8988T (cell line): ENCODE results near the gene FAM25G.
"Not testable (repeated sequence)": the region's sequence is repeated elsewhere in the genome, so short reads cannot be mapped to it uniquely, and the experiment has no call there.

Experiments
- DNase-seq: peaks from one replicate; pipeline ENCODE4 v3.0.0; 2011

Gene FAM25G

GRCh38 chr10:47491600-47491999, at the start of gene FAM25G:
Gene FAM25G (minus strand): TSS chr10:47491700. CDS start chr10:47491674, 26 bp downstream.
- not testable (repeated sequence) for DNase-seq

- not testable (repeated sequence) for DNase-seq
Measured at GRCh38 chr10:47536430-47536829, 44.9 kb upstream of the FAM25G start.

DNA sequence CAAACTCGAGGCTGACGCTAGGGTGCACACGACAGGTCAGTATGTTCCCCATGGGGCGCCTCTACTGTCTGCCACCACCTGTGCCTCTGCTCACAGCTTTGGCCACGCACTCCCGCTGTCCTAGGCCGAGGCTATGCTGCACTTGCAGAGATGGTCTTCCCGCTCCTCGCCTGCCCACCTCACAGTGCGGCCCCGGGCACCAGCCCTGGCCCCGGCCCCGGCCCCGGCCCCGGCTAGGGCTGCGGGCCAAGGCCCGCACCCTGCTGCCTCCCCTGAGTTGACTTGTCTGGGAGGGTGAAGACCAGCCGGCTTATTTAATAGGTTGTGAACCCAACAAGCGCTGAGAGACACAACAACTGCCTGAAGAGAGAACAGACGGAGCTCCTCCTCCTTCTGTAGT, 32.0 kb upstream of the FAM25G start, which contains the start of gene AGAP9:
AGAP9 (minus strand) TSS at position 164 of the 400 bp plus-strand sequence; CDS start at position 52, 112 bp downstream.
- DNase-seq, result not testable (repeated sequence)

DNA sequence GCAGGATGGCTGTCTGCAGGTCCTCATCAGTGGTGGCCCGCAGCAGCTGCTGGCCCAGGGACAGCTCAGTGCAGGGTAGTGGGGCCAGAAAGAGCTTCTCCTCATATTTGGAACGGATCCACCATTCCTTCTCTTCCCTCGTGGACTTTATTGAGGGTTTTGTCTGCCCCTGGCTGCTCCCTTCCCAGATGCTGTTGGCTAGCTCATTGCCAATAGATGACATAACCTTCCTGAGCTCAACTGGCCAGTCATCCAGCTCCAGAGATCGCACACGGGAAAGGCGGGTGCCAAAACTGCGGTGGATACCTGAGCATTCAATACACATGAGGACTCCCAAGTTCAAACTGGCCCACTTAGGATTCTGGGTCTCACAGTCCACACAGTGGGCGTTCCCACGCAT, 10.8 kb upstream of the FAM25G start:
- not testable (repeated sequence) for DNase-seq

DNA sequence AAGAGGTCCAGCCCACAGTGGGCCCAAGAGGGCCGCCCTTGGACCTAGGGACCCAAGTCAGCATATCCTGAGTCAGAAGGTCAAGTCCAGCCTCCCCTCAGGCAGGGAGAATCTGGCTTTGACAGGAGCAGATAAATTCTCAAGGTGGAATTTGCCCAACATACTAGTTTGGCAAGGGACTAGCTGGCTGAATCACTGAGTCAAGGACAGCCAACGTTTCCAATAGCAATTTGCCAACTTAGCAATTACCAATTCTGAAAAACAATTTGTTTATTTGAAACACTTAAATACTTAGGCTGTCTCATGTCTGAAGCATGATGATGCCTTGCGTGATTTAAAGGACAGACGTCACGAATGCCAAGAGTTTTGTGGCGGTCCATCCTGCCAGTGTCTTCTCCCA, 2.7 kb upstream of the FAM25G start:
- DNase-seq, result not testable (repeated sequence)

DNA sequence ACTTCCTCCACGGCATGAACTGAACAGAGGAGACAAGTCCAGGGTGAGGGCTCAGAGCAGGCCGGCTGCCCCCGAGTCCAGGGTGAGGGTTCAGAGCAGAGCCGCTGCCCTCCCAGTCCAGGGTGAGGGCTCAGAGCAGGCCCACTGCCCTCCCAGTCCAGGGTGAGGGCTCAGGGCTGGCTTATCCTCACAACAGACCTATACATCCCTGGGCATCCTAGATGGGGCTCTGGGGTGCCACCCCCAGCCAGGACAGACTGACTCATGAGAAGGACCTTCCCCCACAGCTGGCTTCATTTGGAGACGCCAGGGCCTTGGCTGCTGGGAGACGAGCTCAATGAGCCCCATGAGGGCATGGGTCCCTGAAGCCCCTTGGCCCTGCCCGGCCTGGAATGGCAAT, 1.9 kb downstream of the FAM25G start:
- not testable (repeated sequence) for DNase-seq

- not testable (repeated sequence) for DNase-seq
Measured at GRCh38 chr10:47485943-47486342, 5.6 kb downstream of the FAM25G start.

GRCh38 chr10:47484786-47485185, 6.7 kb downstream of the FAM25G start:
- DNase-seq, result not testable (repeated sequence)

DNA sequence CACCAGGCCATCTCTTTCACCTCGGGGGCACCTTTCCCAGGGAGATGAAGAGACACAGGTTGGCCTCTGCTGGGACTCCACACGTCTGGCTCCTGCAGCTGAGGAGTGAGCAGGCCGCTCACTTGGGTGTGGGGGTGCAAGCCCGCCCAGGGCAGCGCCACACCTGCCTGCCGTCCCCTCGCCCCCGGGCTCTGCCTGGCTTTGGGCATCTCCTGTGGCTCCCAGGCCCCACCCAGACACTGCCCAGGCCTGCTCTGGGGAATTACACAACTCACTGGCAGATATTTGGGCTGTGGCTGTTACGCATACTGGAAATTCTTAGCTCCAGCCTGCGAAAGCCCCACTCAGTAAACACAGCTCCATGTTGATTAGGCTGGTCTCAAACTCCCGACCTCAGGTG, 7.6 kb downstream of the FAM25G start, which contains the start of gene ANXA8:
ANXA8 (minus strand) TSS at position 193 of the 400 bp plus-strand sequence; CDS start at position 11, 182 bp downstream.
- not testable (repeated sequence) for DNase-seq

DNA sequence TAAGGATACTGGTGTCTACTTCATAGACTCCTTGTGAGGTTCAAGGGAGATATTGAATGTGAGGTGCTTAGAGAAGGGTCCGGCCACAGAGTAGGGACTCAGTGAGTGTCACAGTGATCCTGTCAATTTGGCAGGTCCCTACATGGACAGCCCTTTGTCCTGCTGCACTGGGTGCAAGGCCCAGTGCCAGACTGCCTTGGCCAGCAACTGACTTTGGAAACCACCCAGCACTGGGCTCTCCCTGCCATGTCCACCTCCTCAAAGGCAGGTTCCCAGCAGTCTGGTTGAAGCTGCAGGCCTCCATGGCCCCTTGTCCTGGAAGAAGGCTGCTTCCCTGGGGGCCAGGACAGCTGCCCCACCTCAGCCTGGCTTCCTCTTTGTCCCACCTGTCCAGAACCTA, 9.1 kb downstream of the FAM25G start:
- DNase-seq, result not testable (repeated sequence)

DNA sequence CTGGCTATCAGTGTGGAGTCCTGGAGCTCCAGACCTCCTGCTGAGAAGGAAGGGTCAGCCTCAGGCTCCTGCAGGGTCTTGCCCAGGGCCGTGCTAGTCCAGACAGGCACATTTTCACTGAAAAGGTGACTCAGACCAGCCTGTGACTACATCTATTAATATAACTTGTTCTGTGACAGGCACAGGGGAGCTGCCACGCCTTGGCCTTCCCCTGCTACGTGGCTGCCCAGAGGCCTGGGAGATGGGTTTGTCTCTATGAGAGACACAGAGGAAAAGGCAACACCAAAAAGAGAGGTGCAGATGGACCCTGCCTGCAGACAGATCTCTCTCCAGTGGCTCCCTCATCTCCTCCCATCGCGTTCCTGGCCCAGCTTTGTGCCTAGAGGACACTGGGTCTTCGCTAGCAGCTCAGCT, 9.7 kb downstream of the FAM25G start:
- DNase-seq, result not testable (repeated sequence)

GRCh38 chr10:47481182-47481766, 10.2 kb downstream of the FAM25G start:
- not testable (repeated sequence) for DNase-seq

- DNase-seq, result not testable (repeated sequence)
Measured at GRCh38 chr10:47480133-47480532, 11.4 kb downstream of the FAM25G start.

- DNase-seq, result not testable (repeated sequence)
Measured at GRCh38 chr10:47478114-47478513, 13.4 kb downstream of the FAM25G start.

GRCh38 chr10:47477078-47477477, 14.4 kb downstream of the FAM25G start:
- not testable (repeated sequence) for DNase-seq

GRCh38 chr10:47475101-47475500, 16.4 kb downstream of the FAM25G start:
- not testable (repeated sequence) for DNase-seq

- not testable (repeated sequence) for DNase-seq
Measured at GRCh38 chr10:47473516-47473915, 18.0 kb downstream of the FAM25G start.

DNA sequence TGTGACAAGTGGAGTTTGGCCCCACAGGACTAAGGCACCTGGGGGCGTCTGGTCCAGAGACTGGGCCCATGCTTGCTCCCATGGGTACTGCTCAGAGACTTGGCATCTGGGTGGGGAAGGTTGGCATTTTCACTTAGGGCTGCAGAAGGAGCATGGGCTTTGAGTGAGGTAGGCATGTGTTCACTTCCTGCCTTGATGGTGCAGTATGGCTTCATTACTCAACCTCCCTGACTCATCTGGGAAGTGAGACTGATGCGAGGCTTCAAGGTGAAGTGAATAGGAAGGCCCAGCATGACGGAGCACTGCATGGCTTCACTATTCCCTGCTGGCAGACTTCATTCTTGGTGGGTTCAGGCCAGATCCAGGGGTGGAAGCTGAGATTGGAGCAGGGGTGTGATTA, 18.9 kb downstream of the FAM25G start:
- DNase-seq, result not testable (repeated sequence)

DNA sequence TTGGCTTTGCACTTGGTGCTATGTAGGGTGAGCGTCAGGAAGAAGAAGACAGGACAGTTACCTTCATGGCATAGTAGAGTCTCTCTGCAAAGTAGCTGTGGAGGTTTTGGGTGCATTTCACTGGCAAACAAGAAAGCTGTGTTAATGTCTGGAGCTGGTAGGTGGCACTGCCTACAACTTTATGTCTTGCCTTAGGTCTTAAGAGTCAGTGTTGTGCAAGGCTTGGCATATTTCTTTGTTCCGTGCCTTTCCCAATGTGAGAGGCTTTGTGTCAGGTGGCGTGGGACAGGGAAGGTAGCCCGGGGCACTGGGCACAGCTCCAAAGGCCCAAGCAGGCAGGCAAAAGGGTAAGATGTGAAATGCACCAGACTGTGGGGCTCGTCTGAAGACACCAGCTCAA, 19.4 kb downstream of the FAM25G start:
- not testable (repeated sequence) for DNase-seq

DNA sequence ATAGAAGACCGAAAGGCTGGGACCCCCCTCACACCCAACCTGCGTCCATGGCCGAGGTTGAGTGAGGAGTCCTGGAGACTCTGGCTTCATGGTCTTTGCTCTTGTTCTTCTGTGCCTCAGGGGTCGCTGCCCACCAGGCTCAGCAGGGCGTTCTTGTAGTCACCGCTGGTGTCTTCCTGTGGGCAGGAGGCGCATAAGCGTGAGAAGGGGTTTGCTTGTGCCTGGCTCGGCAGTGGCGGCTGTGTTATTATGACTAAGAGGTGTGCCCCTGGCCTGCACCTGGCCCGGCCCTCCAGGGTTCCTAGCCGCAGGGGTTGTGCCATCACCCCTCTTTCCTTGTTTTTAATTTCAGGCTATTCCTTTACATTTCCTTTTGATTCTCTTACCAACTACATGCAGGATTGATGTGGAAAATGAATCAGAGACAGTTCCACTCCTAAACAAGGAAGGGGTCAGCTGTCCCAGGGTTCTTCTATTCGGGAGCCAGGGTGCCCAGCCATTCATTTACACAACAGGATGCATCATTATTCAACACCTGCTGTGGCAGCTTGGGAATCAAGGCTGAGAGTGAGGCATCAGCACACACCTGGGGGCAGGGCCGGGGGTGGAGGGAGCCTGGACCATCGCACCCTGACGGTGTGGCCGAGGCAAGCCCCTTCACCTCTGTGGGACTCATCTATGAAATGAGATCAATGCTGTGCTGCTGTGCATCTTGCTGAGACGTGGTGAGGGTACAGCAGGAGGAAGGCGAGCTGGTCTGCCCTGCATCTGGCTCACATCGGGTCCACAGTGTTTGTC, 22.6 kb downstream of the FAM25G start:
- not testable (repeated sequence) for DNase-seq

- DNase-seq, result not testable (repeated sequence)
Measured at GRCh38 chr10:47467957-47468356, 23.5 kb downstream of the FAM25G start.

DNA sequence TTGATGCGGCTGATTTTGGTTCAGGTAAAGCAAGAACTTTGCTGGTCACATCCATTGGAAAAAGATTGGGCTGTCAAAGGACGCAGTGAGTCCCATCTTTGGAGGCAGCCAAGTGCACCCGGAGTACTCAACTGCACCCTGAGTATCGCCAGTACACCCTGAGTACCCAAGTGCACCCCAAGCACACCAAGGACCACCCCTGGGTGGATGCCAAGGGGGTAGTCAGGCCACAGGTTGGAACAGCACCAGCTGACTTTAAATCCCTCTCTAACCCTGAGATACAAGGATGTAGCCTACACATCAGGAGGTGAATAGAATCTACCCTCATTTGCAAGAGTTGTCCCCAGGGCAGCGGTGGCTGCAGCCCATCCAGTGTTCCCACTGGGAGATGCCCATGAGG, 24.0 kb downstream of the FAM25G start:
- DNase-seq, result not testable (repeated sequence)

GRCh38 chr10:47465216-47465917, 26.1 kb downstream of the FAM25G start:
- not testable (repeated sequence) for DNase-seq
